Dendritic cell treated with granulocyte-macrophage colony-stimulating factor and Interleukin-4, amounts not matched to agents 40 ng/mL and 50 ng/mL, for 4 days (primary cell): Measurements from ENCODE around the gene NAIF1.
A peak's percentile ranks its signal among the peaks of the same experiment; 100 is the strongest.

Source experiments
- H3K27ac Mint-ChIP-seq: one replicate; pipeline ENCODE4 v1.8.0; 2022; ENCODE audit warnings: mild to moderate bottlenecking, mixed read lengths
- H3K27me3 Mint-ChIP-seq: one replicate; pipeline ENCODE4 v1.8.0; 2022; ENCODE audit warnings: mild to moderate bottlenecking, mixed read lengths
- H3K36me3 Mint-ChIP-seq: one replicate; pipeline ENCODE4 v1.8.0; 2022; ENCODE audit warnings: low read depth, mixed read lengths
- H3K4me1 Mint-ChIP-seq: one replicate; pipeline ENCODE4 v1.8.0; 2022; ENCODE audit warnings: low read depth, mixed read lengths
- H3K4me3 Mint-ChIP-seq: one replicate; pipeline ENCODE4 v1.8.0; 2022; ENCODE audit warnings: mild to moderate bottlenecking, moderate library complexity, mixed read lengths
- H3K9me3 Mint-ChIP-seq: one replicate; pipeline ENCODE4 v1.8.0; 2022; ENCODE audit warnings: mixed read lengths
- intact Hi-C: fragments of 100-400 bp; cut with micrococcal nuclease; formaldehyde crosslinking; loops from one replicate; pipeline ENCODE4 v1.15.0; 2022

Gene NAIF1

GRCh38 chr9:128097543-128098296 is 30.6 kb upstream of the NAIF1 start:
- Mint-ChIP-seq H3K27me3 (no peaks in the 10 kb centered on the region), H3K9me3 (no peaks in the 10 kb centered on the region), H3K4me3 (peak overlapping the region; percentile 97), H3K27ac (peak overlapping the region; percentile 95), H3K36me3 (peaks cover 47% of the 10 kb centered on the region), H3K4me1 (peaks cover 87% of the 10 kb centered on the region)
- intact Hi-C loops: no loop called here

GRCh38 chr9:128096616-128097536 is 29.8 kb upstream of the NAIF1 start:
- Mint-ChIP-seq H3K27me3 (no peaks in the 10 kb centered on the region), H3K27ac (peak overlapping the region; percentile 95), H3K36me3 (peaks cover 45% of the 10 kb centered on the region), H3K4me1 (peaks cover 87% of the 10 kb centered on the region), H3K4me3 (peak overlapping the region; percentile 6), H3K9me3 (no peaks in the 10 kb centered on the region)
- intact Hi-C loops: no loop called here

GRCh38 chr9:128094950-128095544 is 27.9 kb upstream of the NAIF1 start:
- Mint-ChIP-seq H3K27me3 (no peaks in the 10 kb centered on the region), H3K4me3 (peak overlapping the region; percentile 13)

GRCh38 chr9:128094166-128094949 is 27.2 kb upstream of the NAIF1 start:
- intact Hi-C loops: loop anchor here (5.0 kb wide), 1 partner anchor 42 kb away; no protein-coding TSS in a partner anchor
- peak overlapping the region; percentile 96 for H3K27ac Mint-ChIP-seq

More at GRCh38 chr9:128094950-128095544, 27.9 kb upstream of the NAIF1 start:
- intact Hi-C loops: loop anchor here (5.0 kb wide), 1 partner anchor 43 kb away; no protein-coding TSS in a partner anchor
- Mint-ChIP-seq H3K27ac (peak overlapping the region; percentile 96), H3K9me3 (no peaks in the 10 kb centered on the region), H3K4me1 (peaks cover 86% of the 10 kb centered on the region), H3K36me3 (peaks cover 32% of the 10 kb centered on the region)

GRCh38 chr9:128093011-128093410 is 25.9 kb upstream of the NAIF1 start:
- Mint-ChIP-seq H3K27me3 (no peaks in the 10 kb centered on the region), H3K36me3 (peaks cover 15% of the 10 kb centered on the region), H3K9me3 (no peaks in the 10 kb centered on the region), H3K4me1 (peaks cover 83% of the 10 kb centered on the region), H3K4me3 (peak overlapping the region; percentile 64), H3K27ac (peak overlapping the region; percentile 96)
- intact Hi-C loops: loop anchor here (2.0 to 5.0 kb wide), 2 partner anchors 14 to 41 kb away; no protein-coding TSS in a partner anchor

More at GRCh38 chr9:128094166-128094949, 27.2 kb upstream of the NAIF1 start:
- H3K9me3 Mint-ChIP-seq: no peaks in the 10 kb centered on the region
- H3K27me3 Mint-ChIP-seq: no peaks in the 10 kb centered on the region
- H3K36me3 Mint-ChIP-seq: peaks cover 27% of the 10 kb centered on the region
- H3K4me1 Mint-ChIP-seq: peaks cover 86% of the 10 kb centered on the region
- peak overlapping the region; percentile 64 for H3K4me3 Mint-ChIP-seq

- intact Hi-C loops: loop anchor here (2.0 to 5.0 kb wide), 2 partner anchors 14 to 40 kb away; no protein-coding TSS in a partner anchor
- no peaks in the 10 kb centered on the region for H3K27me3 Mint-ChIP-seq
- no peaks in the 10 kb centered on the region for H3K9me3 Mint-ChIP-seq
- H3K27ac Mint-ChIP-seq: peak overlapping the region; percentile 96
- peaks cover 15% of the 10 kb centered on the region for H3K36me3 Mint-ChIP-seq
- H3K4me3 Mint-ChIP-seq: peak overlapping the region; percentile 54
- H3K4me1 Mint-ChIP-seq: peaks cover 83% of the 10 kb centered on the region
Observed at GRCh38 chr9:128092199-128092977, 25.3 kb upstream of the NAIF1 start.

- peak overlapping the region; percentile 78 for H3K27ac Mint-ChIP-seq
Observed at GRCh38 chr9:128091571-128091970, 24.5 kb upstream of the NAIF1 start.

GRCh38 chr9:128091144-128091543 is 24.0 kb upstream of the NAIF1 start:
- intact Hi-C loops: loop anchor here (5.0 kb wide), 1 partner anchor 39 kb away; no protein-coding TSS in a partner anchor
- no peaks in the 10 kb centered on the region for H3K9me3 Mint-ChIP-seq
- H3K4me3 Mint-ChIP-seq: no peak overlapping the region
- peaks cover 17% of the 10 kb centered on the region for H3K36me3 Mint-ChIP-seq
- H3K4me1 Mint-ChIP-seq: peaks cover 75% of the 10 kb centered on the region
- H3K27ac Mint-ChIP-seq: peak overlapping the region; percentile 17
- H3K27me3 Mint-ChIP-seq: no peaks in the 10 kb centered on the region

More at GRCh38 chr9:128091571-128091970, 24.5 kb upstream of the NAIF1 start:
- peaks cover 78% of the 10 kb centered on the region for H3K4me1 Mint-ChIP-seq
- peak overlapping the region; percentile 54 for H3K4me3 Mint-ChIP-seq
- H3K36me3 Mint-ChIP-seq: peaks cover 15% of the 10 kb centered on the region
- no peaks in the 10 kb centered on the region for H3K9me3 Mint-ChIP-seq
- intact Hi-C loops: loop anchor here (5.0 kb wide), 1 partner anchor 39 kb away; no protein-coding TSS in a partner anchor
- H3K27me3 Mint-ChIP-seq: no peaks in the 10 kb centered on the region

- Mint-ChIP-seq H3K36me3 (peaks cover 29% of the 10 kb centered on the region), H3K27ac (no peak overlapping the region), H3K27me3 (no peaks in the 10 kb centered on the region), H3K4me1 (peaks cover 66% of the 10 kb centered on the region), H3K9me3 (no peaks in the 10 kb centered on the region), H3K4me3 (no peak overlapping the region)
- intact Hi-C loops: no loop called here
Observed at GRCh38 chr9:128089299-128089698, 22.2 kb upstream of the NAIF1 start.

GRCh38 chr9:128088253-128088945 is 21.3 kb upstream of the NAIF1 start:
- no peaks in the 10 kb centered on the region for H3K27me3 Mint-ChIP-seq
- no peak overlapping the region for H3K4me3 Mint-ChIP-seq
- intact Hi-C loops: no loop called here
- H3K4me1 Mint-ChIP-seq: peaks cover 67% of the 10 kb centered on the region
- H3K9me3 Mint-ChIP-seq: no peaks in the 10 kb centered on the region
- H3K36me3 Mint-ChIP-seq: peaks cover 33% of the 10 kb centered on the region
- no peak overlapping the region for H3K27ac Mint-ChIP-seq

- intact Hi-C loops: no loop called here
- Mint-ChIP-seq H3K36me3 (peaks cover 31% of the 10 kb centered on the region), H3K27ac (no peak overlapping the region), H3K27me3 (no peaks in the 10 kb centered on the region), H3K4me3 (no peak overlapping the region), H3K4me1 (peaks cover 58% of the 10 kb centered on the region), H3K9me3 (no peaks in the 10 kb centered on the region)
Observed at GRCh38 chr9:128087262-128087661, 20.1 kb upstream of the NAIF1 start.

- H3K4me3 Mint-ChIP-seq: no peak overlapping the region
- intact Hi-C loops: no loop called here
- no peaks in the 10 kb centered on the region for H3K27me3 Mint-ChIP-seq
- peaks cover 27% of the 10 kb centered on the region for H3K36me3 Mint-ChIP-seq
- H3K9me3 Mint-ChIP-seq: no peaks in the 10 kb centered on the region
- H3K27ac Mint-ChIP-seq: no peak overlapping the region
- H3K4me1 Mint-ChIP-seq: peaks cover 58% of the 10 kb centered on the region
Observed at GRCh38 chr9:128085943-128086342, 18.8 kb upstream of the NAIF1 start.
